NCI-H524 treated with DMSO at 0.1 percent for 48 hours (cell line): Measurements from ENCODE around the gene HORMAD1.
"Not testable (repeated sequence)": the region's sequence is repeated elsewhere in the genome, so short reads cannot be mapped to it uniquely, and the experiment has no call there.

Source experiments
- DNase-seq: peaks from one replicate; lab custom pipeline; 2025; lab: John Stamatoyannopoulos, UW

The HORMAD1 gene

GRCh38 chr1:150720703-150721102 lies at the start of gene HORMAD1:
Gene HORMAD1 (minus strand): TSS chr1:150720895. CDS start chr1:150719505, 1,390 bp downstream.
- DNase-seq, result no peak

- not testable (repeated sequence) for DNase-seq
These were observed 47.0 kb upstream of the HORMAD1 start for GRCh38 chr1:150767704-150768103.

GRCh38 chr1:150765977-150766301 lies 45.2 kb upstream of the HORMAD1 start:
- not testable (repeated sequence) for DNase-seq

GRCh38 chr1:150765296-150765976 lies 44.7 kb upstream of the HORMAD1 start, which contains the start of gene CTSS:
Gene CTSS (minus strand): TSS chr1:150765778. CDS start chr1:150764763, 1,015 bp downstream.
- no peak for DNase-seq

- DNase-seq, result no peak
These were observed 44.0 kb upstream of the HORMAD1 start for GRCh38 chr1:150764617-150765101.

- no peak for DNase-seq
These were observed 42.3 kb upstream of the HORMAD1 start for GRCh38 chr1:150763018-150763417.

- DNase-seq, result no peak
These were observed 41.9 kb upstream of the HORMAD1 start for GRCh38 chr1:150762552-150762951.

- no peak for DNase-seq
These were observed 41.1 kb upstream of the HORMAD1 start for GRCh38 chr1:150761801-150762200.

- no peak for DNase-seq
These were observed 39.3 kb upstream of the HORMAD1 start for GRCh38 chr1:150760013-150760412.

GRCh38 chr1:150753416-150753815 lies 32.7 kb upstream of the HORMAD1 start:
- DNase-seq, result no peak

- no peak for DNase-seq
These were observed 30.7 kb upstream of the HORMAD1 start for GRCh38 chr1:150751443-150751842.

GRCh38 chr1:150749720-150750311 lies 29.1 kb upstream of the HORMAD1 start:
- no peak for DNase-seq

- no peak for DNase-seq
These were observed 28.4 kb upstream of the HORMAD1 start for GRCh38 chr1:150748878-150749719.

- DNase-seq, result no peak
These were observed 9.5 kb upstream of the HORMAD1 start for GRCh38 chr1:150730130-150730721.

GRCh38 chr1:150724336-150724735 lies 3.6 kb upstream of the HORMAD1 start:
- no peak for DNase-seq

- no peak for DNase-seq
These were observed 597 bp downstream of the HORMAD1 start for GRCh38 chr1:150720098-150720497.

GRCh38 chr1:150718225-150718891 lies 2.3 kb downstream of the HORMAD1 start:
- no peak for DNase-seq

- not testable (repeated sequence) for DNase-seq
These were observed 11.7 kb downstream of the HORMAD1 start for GRCh38 chr1:150709031-150709430.

- DNase-seq, result no peak
These were observed 12.1 kb downstream of the HORMAD1 start for GRCh38 chr1:150708595-150708994.

GRCh38 chr1:150706091-150706490 lies 14.6 kb downstream of the HORMAD1 start:
- no peak for DNase-seq

GRCh38 chr1:150703427-150703826 lies 17.3 kb downstream of the HORMAD1 start:
- DNase-seq, result no peak
